GM20431 (cell line): ENCODE measurements around the gene EGFL6.

Experiments
- in situ Hi-C: fragments of 300-500 bp; cut with MseI, MboI; formaldehyde crosslinking; loops from one replicate; pipeline ENCODE4 v1.15.0; 2020; ENCODE audit warnings: low sequenced_read_pairs; ENCODE audit not compliant: unreplicated experiment

Gene EGFL6

GRCh38 chrX:13569479-13570260 is at the start of gene EGFL6:
TSS of gene EGFL6 (plus strand) at chrX:13569601. CDS start at chrX:13569862, 261 bp downstream.
- in situ Hi-C loops = no loop called here

- in situ Hi-C loops = loop anchor here (25.0 kb wide), 1 partner anchor 517 kb away; the partner anchor contains the start of gene GEMIN8
Observed at GRCh38 chrX:13520351-13520750, 49.0 kb upstream of the EGFL6 start.

DNA sequence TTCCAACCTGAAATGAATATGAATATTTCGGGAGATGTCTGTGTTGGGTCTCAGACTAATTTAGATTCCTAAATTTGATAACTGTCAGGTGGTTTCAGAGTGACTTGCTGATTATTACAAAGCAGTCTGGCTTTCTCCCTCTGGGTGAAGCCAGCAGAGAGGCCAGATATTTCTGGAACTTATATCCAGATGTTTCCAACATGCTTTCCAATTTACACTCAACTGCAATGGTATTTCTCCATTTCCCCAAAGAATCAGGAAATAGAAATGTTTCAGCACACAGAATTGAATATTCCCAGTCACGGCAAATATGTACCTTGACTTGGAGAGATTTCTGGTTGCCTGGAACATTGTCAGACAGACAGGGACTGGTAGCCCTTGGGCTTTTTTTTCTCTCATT is 48.5 kb upstream of the EGFL6 start:
- in situ Hi-C loops = loop anchor here (25.0 kb wide), 1 partner anchor 516 kb away; the partner anchor contains the start of gene GEMIN8

DNA sequence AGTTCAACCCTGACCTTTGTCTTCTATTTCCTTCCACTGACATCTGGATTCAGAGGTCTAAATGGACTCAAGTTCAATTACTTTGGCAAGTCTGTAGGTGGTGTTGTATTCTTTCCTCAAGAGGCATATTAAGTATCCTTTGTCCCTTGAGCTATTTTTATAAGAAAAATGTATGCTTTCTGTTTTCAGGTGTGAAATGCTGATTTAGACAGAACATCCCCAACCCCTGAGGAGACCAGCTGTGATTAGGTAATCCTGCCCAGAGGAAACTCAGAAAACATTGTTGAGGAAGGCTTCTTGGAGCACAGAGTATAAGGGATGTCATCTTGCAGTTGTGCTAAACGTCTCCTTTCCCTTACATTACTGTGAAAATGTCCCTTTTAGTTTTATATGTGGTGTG is 46.6 kb upstream of the EGFL6 start:
- in situ Hi-C loops = loop anchor here (25.0 kb wide), 1 partner anchor 514 kb away; the partner anchor contains the start of gene GEMIN8

- in situ Hi-C loops = no loop called here
Observed at GRCh38 chrX:13533726-13534125, 35.7 kb upstream of the EGFL6 start.

DNA sequence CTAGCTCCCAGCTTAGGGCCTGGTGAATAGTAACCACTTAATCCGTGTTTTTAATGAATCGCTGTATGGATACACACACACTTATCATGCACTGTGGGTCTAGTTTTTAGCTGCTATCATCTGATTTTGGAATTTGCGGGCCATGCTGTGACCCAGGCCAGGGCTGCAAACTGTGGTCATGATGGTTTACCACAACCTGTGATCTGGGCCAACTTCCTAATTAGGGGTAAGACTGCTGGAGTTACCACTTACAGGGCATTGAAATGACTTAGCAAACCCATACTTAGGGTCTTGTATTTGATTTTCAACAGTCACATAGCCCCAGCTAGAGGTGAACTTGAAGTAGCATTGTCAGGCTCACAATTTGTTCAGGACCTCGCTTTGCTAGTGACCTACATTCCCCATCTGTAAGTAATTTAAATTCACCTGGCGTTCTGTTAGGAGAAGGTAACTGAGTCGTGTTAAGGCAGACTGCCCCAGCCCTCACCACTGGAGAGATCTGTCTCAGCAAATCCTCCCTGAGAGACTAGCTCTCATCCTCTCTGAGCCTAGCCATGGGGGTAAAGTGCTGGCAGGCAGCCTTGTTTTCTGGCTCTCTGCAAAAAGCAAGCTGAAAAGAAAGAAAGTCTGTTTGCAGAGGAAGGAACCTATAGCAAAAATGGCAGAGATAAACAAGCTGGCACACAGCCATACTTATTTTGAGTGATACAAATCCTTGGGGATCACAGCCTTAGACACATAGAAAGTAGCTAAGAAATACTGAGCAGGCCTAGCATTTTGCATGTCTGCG is 33.8 kb upstream of the EGFL6 start:
- in situ Hi-C loops = no loop called here

DNA sequence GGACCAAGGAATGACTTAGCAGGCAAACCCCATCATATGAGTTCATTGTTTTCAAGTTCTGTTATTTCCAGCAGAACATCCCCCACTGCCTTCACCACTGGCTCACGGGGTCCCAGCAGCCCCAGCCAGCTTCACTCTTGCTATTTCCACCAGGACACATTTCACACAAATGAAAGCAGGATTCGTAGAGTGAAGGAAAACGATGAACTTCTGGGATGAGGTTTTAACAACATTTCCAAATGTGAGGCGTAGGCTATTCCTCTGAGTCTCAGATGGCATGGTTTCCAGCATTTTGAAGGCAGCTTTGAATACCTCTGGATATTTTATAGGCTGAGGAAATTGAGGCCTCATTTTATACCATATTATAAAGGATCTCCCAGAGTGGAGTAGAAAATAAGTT is 32.9 kb upstream of the EGFL6 start:
- in situ Hi-C loops = no loop called here

GRCh38 chrX:13538414-13538813 is 31.0 kb upstream of the EGFL6 start:
- in situ Hi-C loops = no loop called here

DNA sequence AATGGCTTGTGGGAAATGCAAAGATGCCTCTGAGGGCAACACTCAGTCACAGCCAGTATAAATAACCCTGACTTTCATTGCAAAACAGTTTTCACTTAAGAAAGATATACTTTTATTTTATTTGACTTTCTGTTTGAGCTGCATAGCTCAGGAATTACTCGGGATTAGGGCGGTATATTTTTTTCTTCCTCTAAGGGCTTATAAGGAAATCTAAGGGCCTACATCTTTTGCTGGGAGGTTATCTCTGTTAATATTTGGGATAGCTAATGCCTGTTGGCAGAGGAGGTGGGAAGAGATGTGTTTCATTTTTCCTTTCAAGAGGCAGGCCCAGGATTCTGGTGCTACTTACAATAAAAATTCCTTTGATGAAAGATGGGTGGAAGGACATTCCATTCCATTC is 28.8 kb upstream of the EGFL6 start:
- in situ Hi-C loops = no loop called here

- in situ Hi-C loops = no loop called here
Observed at GRCh38 chrX:13545726-13546125, 23.7 kb upstream of the EGFL6 start.

DNA sequence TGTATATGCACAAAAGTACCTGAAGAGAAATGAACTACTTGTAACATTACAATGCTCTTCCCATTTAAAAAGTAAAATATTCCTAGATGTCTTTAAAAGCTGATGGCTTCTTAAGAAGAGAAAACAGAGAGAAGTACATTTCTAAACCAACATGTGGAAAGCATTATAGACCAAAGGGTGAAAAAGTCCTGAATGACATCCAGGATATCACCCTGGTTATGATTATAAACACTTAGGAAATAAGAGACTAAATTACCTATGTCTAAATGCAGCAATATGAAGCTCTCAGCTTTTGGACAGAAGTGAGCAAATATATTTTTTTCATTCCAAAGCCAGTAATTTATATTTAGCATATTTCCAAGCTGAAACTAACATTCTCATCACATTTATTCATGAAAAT is 21.7 kb upstream of the EGFL6 start:
- in situ Hi-C loops = no loop called here

DNA sequence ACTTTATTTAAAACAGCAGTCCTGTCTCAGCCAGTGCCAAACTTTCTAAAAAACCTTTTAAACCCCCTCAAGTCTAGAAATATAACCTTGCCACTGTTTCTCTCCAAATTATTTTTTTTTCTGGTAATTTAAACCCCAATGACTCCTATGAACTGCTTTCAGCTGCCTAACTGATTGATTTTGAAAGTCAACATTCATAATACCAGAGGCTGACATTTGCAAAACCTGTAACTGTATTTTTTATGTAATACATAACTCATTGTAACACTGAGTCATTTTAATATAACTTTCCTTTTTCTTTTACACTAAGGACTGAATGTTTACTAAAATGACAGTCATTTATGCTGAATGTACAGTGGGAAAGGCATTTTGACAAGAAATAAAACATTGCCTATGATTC is 19.1 kb upstream of the EGFL6 start:
- in situ Hi-C loops = no loop called here

DNA sequence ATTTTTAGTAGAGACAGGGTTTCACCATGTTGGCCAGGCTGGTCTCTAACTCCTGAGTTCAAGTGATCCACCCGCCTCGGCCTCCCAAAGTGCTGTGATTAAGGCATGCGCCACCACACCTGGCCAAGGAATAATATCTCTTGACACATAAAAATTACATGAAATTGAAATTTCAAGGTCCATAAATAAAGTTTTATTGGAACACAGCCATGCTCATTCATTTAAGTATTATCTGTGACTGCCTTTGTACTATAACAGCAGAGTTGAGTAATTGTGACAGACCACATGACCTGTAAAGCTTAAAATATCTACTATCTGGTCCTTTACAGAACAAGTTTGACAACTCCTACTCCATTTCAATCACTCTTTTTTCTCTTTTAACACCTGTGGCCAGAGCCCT is 17.8 kb upstream of the EGFL6 start:
- in situ Hi-C loops = no loop called here

GRCh38 chrX:13552892-13553291 is 16.5 kb upstream of the EGFL6 start:
- in situ Hi-C loops = no loop called here

GRCh38 chrX:13565511-13565910 is 3.9 kb upstream of the EGFL6 start:
- in situ Hi-C loops = no loop called here

- in situ Hi-C loops = no loop called here
Observed at GRCh38 chrX:13570261-13570605, 832 bp downstream of the EGFL6 start.

DNA sequence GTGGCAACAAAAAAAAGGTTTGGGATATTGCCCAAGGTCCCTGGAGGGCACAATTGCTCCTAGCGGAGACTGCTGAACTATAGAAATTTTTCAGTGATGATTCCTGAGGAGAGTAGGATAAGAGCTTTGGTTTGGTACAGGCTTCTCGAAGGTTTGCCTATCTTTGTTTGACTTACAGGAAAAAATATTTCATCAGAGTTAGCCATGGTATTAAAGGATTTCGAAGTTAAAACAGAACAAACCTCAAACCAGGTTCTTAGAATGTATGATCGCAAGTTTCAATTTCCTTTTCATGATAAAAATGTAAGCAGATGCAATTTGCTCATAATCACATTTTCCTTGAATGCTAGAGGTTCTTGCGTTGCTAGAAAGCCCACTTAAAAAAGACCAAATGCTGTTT is 1.7 kb downstream of the EGFL6 start:
- in situ Hi-C loops = no loop called here

DNA sequence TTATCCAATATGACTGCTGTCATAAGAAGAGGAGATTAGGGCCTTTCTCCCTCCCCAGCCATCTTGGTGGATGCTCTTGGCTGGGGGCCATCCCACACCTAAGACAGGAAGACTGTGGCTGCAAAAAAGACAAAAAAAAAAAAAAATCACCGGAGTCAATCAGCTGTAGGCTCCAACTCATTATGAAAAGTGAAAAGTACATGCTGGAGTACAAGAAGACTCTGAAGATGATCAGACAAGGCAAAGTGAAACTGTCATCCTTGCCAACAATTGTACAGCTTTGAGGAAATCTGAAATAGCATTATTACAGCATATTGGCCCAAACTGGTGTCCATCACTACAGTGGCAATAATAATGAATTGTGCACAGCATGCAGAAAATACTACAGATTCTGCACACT is 5.2 kb downstream of the EGFL6 start:
- in situ Hi-C loops = no loop called here

GRCh38 chrX:13579661-13580060 is 10.3 kb downstream of the EGFL6 start:
- in situ Hi-C loops = no loop called here

DNA sequence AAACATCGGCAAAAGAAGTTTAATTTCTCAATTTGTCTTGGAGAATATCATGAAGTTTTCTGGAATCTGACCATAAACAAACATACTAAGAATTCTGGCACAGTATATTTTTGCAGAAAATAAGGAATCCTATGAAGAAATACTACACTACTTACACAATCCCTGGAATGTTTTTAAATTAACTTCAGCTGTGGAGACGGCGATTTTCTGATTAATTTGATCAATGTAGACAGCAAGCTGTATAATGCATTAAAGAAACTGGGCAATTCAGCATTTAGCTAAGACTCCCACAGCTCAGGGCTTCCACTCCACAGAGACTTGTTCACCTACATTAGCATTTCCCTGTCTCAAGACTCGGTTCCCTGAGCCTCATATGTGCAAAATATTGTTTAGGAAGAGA is 12.2 kb downstream of the EGFL6 start:
- in situ Hi-C loops = no loop called here

DNA sequence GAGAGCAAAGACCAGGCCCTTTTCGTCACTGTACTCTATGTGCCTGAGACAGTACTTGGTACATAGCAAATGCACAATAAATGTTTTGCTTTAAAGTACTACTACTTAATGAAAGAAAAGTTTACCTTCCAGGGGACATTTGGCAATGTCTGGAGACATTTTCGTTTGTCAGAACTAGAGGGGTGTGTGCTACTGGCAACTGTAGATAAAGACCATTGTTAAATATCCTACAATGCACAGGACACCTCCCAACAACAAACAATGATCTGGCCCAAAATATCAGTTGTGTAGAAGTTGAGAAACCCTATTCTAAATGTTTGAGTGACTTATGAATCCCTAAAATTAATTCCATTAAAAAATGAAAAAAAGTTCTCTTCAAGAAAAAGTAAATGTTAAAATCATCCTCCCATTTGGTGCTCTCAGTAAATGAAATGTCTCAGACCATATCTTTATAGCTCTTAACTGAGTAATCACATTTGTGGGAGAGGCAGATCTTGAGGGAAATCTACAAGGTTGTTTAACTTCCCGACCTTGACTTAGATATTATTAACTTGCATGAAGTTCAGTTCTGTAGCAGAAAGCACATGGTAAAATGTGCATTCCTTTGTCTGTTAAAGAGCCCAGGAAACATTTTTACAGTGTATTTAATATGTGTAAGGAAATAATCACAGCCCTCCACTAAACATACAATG is 18.5 kb downstream of the EGFL6 start:
- in situ Hi-C loops = no loop called here
